HepG2 (cell line): ENCODE results near the gene SSNA1. TPM values are rescaled to one million over a fixed set of nuclear protein-coding genes. Genes with fewer than 3 reads are reported as not detected.

Experiments
- GABPB1 ChIP-seq: IDR thresholded peaks from 2 replicates; pipeline ENCODE4 v1.6.1; 2016; ENCODE audit warnings: mild to moderate bottlenecking, missing genetic modification reagents, moderate library complexity, missing compliant biosample characterization
- NFYC ChIP-seq: IDR thresholded peaks from 2 replicates; pipeline ENCODE4 v1.6.1; 2016; ENCODE audit warnings: missing genetic modification reagents, missing compliant biosample characterization
- PCBP2 ChIP-seq: fragments of 200-400 bp; formaldehyde crosslinking; optimal IDR thresholded peaks from 2 replicates; pipeline ENCODE3; 2018; ENCODE audit warnings: low read length, low read depth; ENCODE audit not compliant: poor library complexity, severe bottlenecking
- RAD21 ChIP-seq: fragments of 450-650 bp; formaldehyde crosslinking; IDR thresholded peaks from 2 replicates; pipeline ENCODE4 v1.5.0; 2020; ENCODE audit warnings: mild to moderate bottlenecking
- RXRA ChIP-seq: sonication (generic); formaldehyde crosslinking; IDR thresholded peaks from 2 replicates; pipeline ENCODE4 v1.5.1; 2020; ENCODE audit warnings: missing genetic modification reagents
- ZBTB20 ChIP-seq: sonication (generic); formaldehyde crosslinking; IDR thresholded peaks from 2 replicates; pipeline ENCODE4 v1.8.1; 2023; ENCODE audit warnings: missing genetic modification reagents, low read depth, mild to moderate bottlenecking, borderline replicate concordance
- ZFY ChIP-seq: sonication (generic); formaldehyde crosslinking; IDR thresholded peaks from 2 replicates; pipeline ENCODE4 v1.4.0; 2020; ENCODE audit warnings: missing genetic modification reagents
- ZNF274 ChIP-seq: sonication (generic); formaldehyde crosslinking; IDR thresholded peaks from 2 replicates; pipeline ENCODE4 v1.5.1; 2020; ENCODE audit warnings: mild to moderate bottlenecking, missing genetic modification reagents
- ZNF446 ChIP-seq: sonication (generic); formaldehyde crosslinking; IDR thresholded peaks from 2 replicates; pipeline ENCODE4 v1.5.0; 2020; ENCODE audit warnings: mild to moderate bottlenecking, missing genetic modification reagents
- ZNF687 ChIP-seq: sonication (generic); formaldehyde crosslinking; IDR thresholded peaks from 2 replicates; pipeline ENCODE4 v1.5.1; 2020; ENCODE audit warnings: mild to moderate bottlenecking, missing genetic modification reagents, moderate library complexity
- ZNF749 ChIP-seq: sonication (generic); formaldehyde crosslinking; IDR thresholded peaks from 2 replicates; pipeline ENCODE4 v1.8.0; 2022; ENCODE audit warnings: mild to moderate bottlenecking, missing genetic modification reagents, moderate library complexity, borderline replicate concordance
- ZNF777 ChIP-seq: sonication (generic); formaldehyde crosslinking; IDR thresholded peaks from 2 replicates; pipeline ENCODE4 v1.4.0; 2020; ENCODE audit warnings: missing genetic modification reagents
- polyA plus RNA-seq, 8 experiments: library from polyadenylated mRNA; depleted of rRNA in 3 of 8; stranded (reverse) in 7 of 8; unstranded in 1 of 8; fragments of >200 nt; fragmentation: Illumina TruSeq in 4 of 8; extraction: Trizol in 4 of 8; gene quantifications; 2 replicates each; pipeline versions ENCODE4 v1.2.1 to v1.2.3, GENCODE V29; 2011 to 2016; ENCODE audit warnings: low read depth in 4 of 8, missing spikeins in 1 of 8, mixed read lengths in 1 of 8; ENCODE audit not compliant: insufficient read depth in 1 of 8
- total RNA-seq, 5 experiments: library from RNA; depleted of rRNA; stranded (reverse); fragments of >200 nt; fragmentation: Illumina TruSeq; extraction: Trizol; gene quantifications; 2 replicates each; pipeline ENCODE4 v1.2.3, GENCODE V29; 2016; ENCODE audit warnings: low read depth in 1 of 5
- TF ChIP-seq, protein P1 (sequence below): sonication (generic); formaldehyde crosslinking; IDR thresholded peaks from 2 replicates; pipeline ENCODE4 v1.5.1; 2020; ENCODE audit warnings: mild to moderate bottlenecking, missing genetic modification reagents, borderline replicate concordance
- TF ChIP-seq, protein P2 (sequence below): fragments of 450-650 bp; IDR thresholded peaks from 2 replicates; pipeline ENCODE4 v1.6.1; 2016

SSNA1 gene
- total and polyA plus RNA-seq, 2 of the 13 experiments (the other 11 are each of a cell fraction or from before 2014, with no cell fraction given): 35.9 to 49.4 TPM

DNA sequence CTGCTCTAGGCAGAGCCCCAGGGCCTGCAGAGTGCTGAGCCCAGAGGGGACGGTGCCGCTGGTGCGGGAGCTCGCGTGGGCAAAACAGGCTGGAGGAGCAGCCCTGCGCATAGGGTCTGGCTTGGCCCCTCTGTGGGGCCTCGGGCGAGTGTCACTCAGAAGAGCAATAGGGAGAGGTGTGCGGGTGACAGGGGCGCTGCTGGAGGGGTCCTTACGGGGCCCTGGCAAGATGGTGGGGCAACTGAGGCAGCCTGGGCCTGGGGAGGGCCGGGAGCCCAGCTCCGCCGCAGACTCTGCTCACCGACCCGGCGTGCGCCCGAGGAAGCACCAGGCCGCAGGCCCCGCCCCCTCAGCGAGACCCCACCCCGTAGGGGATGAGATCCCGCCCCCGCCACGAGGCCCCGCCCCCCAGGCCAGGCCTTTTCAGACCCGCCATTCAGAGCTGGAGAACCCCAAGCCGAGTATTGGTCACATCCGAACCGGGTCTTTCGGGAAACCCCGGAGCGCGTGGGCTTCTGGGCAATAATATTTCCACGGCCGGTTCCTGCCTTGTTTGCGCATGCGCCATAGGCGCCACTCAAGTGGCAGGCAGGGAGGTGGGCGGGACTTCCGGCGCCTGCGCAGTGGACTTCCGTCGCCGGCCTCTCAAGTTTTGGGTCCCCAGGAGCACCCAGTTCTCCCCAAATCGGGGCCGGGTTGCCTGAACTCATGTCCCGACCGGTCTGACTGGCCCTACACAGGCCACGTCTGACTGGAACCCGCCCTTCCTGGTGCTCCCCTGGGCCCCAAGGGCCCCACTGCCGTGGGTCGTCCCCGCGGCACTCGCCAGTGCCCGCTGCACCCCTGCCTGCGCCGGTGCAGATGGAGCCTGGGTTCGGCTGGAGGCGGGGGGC, 34.8 kb downstream of the SSNA1 start (continued):
- TF ChIP-seq NFYC (peak; percentile 68; the same call in 1 of the 2 replicates), RAD21 (peak; percentile 30; the same call in 1 of the 2 replicates), PCBP2 (no peak), ZNF749 (CRISPR knock-in tag) (no peak), ZNF446 (CRISPR knock-in tag) (peak; percentile 44; the same call in 1 of the 2 replicates), ZNF687 (peak; percentile 67), GABPB1 (CRISPR knock-in tag) (peak; percentile 92), ZFY (CRISPR knock-in tag) (peak; percentile 62), ZBTB20 (0 out of 2 replicates have a peak, but pooled peaks have one; percentile 9), RXRA (CRISPR knock-in tag) (peak; percentile 53; the same call in 1 of the 2 replicates), ZNF274 (CRISPR knock-in tag) (peak; percentile 64; the same call in 1 of the 2 replicates), ZNF777 (CRISPR knock-in tag) (peak; percentile 39; the same call in 1 of the 2 replicates)
- TF ChIP-seq, protein P1, sequence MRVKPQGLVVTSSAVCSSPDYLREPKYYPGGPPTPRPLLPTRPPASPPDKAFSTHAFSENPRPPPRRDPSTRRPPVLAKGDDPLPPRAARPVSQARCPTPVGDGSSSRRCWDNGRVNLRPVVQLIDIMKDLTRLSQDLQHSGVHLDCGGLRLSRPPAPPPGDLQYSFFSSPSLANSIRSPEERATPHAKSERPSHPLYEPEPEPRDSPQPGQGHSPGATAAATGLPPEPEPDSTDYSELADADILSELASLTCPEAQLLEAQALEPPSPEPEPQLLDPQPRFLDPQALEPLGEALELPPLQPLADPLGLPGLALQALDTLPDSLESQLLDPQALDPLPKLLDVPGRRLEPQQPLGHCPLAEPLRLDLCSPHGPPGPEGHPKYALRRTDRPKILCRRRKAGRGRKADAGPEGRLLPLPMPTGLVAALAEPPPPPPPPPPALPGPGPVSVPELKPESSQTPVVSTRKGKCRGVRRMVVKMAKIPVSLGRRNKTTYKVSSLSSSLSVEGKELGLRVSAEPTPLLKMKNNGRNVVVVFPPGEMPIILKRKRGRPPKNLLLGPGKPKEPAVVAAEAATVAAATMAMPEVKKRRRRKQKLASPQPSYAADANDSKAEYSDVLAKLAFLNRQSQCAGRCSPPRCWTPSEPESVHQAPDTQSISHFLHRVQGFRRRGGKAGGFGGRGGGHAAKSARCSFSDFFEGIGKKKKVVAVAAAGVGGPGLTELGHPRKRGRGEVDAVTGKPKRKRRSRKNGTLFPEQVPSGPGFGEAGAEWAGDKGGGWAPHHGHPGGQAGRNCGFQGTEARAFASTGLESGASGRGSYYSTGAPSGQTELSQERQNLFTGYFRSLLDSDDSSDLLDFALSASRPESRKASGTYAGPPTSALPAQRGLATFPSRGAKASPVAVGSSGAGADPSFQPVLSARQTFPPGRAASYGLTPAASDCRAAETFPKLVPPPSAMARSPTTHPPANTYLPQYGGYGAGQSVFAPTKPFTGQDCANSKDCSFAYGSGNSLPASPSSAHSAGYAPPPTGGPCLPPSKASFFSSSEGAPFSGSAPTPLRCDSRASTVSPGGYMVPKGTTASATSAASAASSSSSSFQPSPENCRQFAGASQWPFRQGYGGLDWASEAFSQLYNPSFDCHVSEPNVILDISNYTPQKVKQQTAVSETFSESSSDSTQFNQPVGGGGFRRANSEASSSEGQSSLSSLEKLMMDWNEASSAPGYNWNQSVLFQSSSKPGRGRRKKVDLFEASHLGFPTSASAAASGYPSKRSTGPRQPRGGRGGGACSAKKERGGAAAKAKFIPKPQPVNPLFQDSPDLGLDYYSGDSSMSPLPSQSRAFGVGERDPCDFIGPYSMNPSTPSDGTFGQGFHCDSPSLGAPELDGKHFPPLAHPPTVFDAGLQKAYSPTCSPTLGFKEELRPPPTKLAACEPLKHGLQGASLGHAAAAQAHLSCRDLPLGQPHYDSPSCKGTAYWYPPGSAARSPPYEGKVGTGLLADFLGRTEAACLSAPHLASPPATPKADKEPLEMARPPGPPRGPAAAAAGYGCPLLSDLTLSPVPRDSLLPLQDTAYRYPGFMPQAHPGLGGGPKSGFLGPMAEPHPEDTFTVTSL (CRISPR knock-in tag): no peak
- TF ChIP-seq, protein P2, sequence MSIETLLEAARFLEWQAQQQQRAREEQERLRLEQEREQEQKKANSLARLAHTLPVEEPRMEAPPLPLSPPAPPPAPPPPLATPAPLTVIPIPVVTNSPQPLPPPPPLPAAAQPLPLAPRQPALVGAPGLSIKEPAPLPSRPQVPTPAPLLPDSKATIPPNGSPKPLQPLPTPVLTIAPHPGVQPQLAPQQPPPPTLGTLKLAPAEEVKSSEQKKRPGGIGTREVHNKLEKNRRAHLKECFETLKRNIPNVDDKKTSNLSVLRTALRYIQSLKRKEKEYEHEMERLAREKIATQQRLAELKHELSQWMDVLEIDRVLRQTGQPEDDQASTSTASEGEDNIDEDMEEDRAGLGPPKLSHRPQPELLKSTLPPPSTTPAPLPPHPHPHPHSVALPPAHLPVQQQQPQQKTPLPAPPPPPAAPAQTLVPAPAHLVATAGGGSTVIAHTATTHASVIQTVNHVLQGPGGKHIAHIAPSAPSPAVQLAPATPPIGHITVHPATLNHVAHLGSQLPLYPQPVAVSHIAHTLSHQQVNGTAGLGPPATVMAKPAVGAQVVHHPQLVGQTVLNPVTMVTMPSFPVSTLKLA: peak; percentile 39; the same call in 1 of the 2 replicates
